Measurements from ENCODE around the gene EFCAB7.
"Not testable (repeated sequence)": the region's sequence is repeated elsewhere in the genome, so short reads cannot be mapped to it uniquely, and the experiment has no call there.

The EFCAB7 gene

DNA sequence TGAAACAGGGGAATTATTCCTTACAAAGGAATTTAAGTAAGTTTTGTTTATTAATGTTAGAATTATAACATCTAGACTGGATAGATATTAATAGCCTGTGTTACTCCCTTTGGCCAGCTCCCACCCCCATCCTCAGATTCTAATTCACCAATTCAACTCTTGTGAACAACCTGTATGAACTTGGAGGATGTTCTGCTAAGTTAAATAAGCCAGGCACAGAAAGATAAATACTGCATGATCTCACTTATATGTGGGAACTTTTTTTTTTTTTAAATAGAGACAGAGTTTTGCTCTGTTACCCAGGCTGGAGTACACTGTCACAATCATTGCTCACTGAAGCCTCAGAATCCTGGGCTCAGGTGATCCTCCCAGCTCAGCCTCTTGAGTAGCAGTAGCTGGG lies 32.2 kb downstream of the EFCAB7 start:
- no peak for DNase-seq (ENCODE audit: low read depth)

- peak; percentile 33 for DNase-seq (ENCODE audit: low read depth)
Measured at GRCh38 chr1:63557365-63557987, 34.2 kb downstream of the EFCAB7 start.

DNA sequence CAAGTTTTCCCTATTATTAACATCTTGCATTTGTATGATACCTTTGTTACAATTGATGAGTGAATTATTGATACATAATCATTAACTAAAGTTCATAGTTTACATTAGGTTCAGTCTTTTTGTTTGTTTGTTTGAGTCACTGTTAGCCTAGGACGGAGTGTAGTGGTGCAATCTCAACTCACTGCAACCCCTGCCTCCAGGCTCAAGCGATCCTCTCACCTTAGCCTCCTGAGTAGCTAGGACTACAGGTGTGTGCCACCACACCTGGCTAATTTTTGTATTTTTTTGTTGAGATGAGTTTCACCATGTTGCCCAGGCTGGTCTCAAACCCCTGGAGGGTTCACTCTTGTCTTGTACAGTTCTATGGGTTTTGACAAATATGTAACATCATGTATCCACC lies 36.0 kb downstream of the EFCAB7 start:
- DNase-seq (ENCODE audit: low read depth) = no peak

DNA sequence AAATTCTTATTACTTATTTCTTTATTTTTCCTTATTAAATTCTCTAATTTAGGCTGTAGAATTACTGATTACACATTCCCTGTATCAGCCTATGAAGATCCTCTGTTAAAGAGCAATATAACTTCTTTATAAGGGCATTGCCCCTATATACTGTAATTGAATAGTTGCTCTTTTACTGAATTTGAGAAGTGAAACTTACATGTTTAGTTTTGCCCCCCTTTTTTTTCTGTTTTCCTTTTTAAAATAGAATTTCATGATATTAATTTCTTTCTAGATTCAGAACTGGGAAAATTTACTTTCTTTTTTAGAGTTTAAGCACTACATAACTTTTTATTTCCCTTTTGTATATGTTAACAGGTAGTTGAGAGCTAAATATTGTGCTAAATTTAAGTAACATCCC lies 40.4 kb downstream of the EFCAB7 start:
- no peak for DNase-seq (ENCODE audit: low read depth)

GRCh38 chr1:63569068-63569467 lies 45.7 kb downstream of the EFCAB7 start:
- no peak for DNase-seq (ENCODE audit: low read depth)

DNA sequence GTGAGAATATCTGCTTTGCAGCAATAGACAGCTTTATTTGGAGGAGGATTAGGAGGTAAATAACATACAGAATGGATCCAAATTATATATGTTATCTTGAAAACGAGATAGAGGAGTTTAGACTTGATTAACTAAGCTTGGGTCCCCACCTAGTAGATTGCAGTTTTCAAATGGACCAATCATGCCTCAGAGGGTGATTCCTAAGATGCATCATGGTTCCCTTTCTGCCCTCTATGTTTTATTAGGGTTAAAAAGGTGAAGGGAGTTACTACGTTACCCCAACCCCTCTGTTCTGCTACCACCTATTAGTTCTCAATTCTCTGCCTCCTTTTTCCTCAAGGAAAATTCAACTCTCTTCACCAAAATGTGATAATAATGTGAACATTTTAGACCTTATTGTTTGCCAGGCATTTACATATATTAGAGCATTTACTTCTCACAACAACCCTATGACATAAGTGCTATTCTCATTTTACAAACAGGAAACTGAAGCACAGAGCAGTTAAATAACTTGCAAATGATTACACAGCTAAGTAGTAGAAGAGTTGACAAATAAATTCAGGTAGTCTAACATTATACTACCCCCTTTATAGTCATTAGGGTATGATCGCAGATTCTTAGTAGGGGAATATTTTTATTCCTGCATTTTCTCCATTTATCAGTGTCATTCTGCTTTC lies 46.5 kb downstream of the EFCAB7 start:
- no peak for DNase-seq (ENCODE audit: low read depth)

- DNase-seq (ENCODE audit: low read depth) = not testable (repeated sequence)
Measured at GRCh38 chr1:63572686-63573085, 49.4 kb downstream of the EFCAB7 start.

- DNase-seq (ENCODE audit: low read depth) = not testable (repeated sequence)
Measured at GRCh38 chr1:63574203-63574796, 51.0 kb downstream of the EFCAB7 start.

GRCh38 chr1:63575340-63575826 lies 52.1 kb downstream of the EFCAB7 start:
- peak; percentile 4 for DNase-seq (ENCODE audit: low read depth)

- DNase-seq (ENCODE audit: low read depth) = not testable (repeated sequence)
Measured at GRCh38 chr1:63586326-63586725, 63.0 kb downstream of the EFCAB7 start.

DNA sequence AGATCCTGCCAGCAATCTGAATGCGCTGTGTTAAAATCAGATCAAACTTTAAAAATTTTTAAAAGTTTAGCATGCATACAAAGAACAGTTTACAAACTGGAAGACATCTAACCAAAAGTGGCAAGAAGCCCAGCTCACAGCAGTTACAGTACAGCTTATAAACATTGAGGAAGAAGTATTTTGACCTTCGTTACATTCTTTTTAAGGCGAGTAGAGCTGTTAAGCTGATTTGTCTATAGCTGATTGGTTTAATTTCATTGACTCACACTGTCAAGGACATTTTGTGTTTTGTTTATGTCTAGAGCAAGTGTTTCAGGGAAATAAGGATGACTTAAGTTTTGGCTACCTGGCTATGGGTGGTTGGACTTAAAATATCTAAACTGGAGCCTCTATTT lies 66.8 kb downstream of the EFCAB7 start:
- peak; percentile 33 for DNase-seq (ENCODE audit: low read depth)

- no peak for DNase-seq (ENCODE audit: low read depth)
Measured at GRCh38 chr1:63592536-63593302, 69.4 kb downstream of the EFCAB7 start.

DNA sequence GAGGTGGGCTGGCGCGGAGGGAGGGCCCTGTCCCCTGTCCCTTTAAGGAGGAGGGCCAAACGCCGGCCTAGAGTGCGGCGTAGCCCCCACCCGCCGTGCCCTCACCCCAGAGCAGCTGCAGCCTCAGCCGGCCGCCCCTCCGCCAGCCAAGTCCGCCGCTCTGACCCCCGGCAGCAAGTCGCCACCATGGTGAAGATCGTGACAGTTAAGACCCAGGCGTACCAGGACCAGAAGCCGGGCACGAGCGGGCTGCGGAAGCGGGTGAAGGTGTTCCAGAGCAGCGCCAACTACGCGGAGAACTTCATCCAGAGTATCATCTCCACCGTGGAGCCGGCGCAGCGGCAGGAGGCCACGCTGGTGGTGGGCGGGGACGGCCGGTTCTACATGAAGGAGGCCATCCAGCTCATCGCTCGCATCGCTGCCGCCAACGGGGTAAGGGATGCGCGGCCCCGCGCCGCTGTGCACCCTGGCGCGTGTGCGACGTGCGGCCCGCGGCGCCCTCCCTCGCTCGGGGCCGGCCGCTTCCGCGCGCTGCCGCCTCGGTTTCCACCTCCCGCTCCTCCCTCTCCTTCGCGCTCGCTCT lies 70.1 kb downstream of the EFCAB7 start, which contains the start of gene PGM1:
PGM1 (plus strand) TSS at position 109 of the 583 bp plus-strand sequence; CDS start at position 187, 78 bp downstream.
- peak; percentile 79 for DNase-seq (ENCODE audit: low read depth)

DNA sequence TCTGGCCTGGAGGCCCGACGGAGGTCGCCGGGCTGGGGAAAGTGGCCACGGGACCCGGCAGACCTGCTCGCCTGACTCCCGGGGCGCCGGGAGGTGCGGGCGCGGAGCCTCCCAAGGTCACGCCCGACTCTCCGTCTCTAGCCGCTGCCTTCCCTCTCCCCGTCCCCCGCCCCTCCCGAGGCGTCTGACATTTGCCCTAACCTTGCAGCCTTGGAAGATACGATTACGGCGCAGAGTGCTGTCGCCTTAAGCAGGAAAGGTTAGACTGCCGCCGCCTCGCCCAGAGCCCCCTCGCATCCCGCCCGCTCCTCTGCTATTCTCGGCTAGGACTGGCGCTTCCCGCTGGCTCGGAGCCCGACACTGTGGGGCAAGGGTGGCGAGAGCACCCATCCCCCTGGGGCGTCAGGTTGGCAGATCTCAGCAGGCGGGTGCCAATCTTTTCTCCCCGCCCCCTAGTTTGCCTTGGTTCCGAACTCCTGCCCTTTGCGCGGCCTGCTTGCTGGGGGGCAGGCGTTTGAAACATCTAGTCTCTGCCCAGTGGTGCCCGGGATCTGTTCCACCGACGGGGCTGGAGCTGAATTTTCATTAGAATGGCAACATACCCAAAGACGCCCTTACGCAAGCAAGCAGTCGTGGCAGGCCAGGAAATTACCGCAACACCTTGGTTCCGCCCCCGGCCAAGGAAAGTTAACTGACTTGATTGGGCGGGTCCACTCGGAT lies 70.7 kb downstream of the EFCAB7 start:
- DNase-seq (ENCODE audit: low read depth) = peak; percentile 87

DNA sequence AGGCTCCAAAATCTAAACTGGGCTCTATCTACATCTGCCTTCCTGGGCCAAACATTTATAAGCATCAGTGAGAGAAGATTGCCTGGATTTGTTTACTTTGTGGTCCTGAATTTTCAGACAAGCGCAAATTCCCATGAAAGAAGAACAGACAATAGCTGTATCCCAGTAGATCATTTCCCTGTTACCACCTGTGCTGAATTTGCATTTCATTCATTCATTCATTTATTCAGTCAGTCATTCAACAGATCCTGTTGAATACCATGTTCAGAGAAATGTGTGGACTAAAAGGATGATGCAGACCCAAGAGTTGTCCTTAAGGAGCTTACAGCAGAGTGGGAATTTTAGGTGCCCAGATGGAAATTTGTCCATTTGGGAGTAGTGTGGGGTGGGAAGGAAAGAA lies 72.1 kb downstream of the EFCAB7 start:
- DNase-seq (ENCODE audit: low read depth) = no peak

DNA sequence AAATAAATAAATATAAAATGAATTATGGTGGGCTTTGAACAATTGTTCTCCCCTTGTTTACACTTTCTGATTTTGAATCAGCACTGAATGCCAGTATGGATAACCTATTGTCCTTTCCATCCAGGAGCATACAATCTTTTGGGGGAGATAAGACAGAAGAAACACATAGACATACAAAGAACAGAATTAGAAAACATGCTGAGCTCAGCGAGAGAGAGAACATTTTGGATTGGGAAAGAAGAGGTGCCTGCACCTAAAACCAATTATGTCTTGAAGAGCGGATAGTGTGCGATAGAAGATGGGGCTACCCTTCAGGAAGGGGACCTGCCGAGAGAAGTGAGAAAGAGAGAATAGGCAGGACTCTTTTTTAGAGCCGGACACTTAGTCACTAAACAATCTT lies 76.5 kb downstream of the EFCAB7 start:
- no peak for DNase-seq (ENCODE audit: low read depth)

GRCh38 chr1:63600248-63600647 lies 76.9 kb downstream of the EFCAB7 start:
- no peak for DNase-seq (ENCODE audit: low read depth)

- DNase-seq (ENCODE audit: low read depth) = peak; percentile 4
Measured at GRCh38 chr1:63601061-63601460, 77.7 kb downstream of the EFCAB7 start.

GRCh38 chr1:63601463-63601862 lies 78.1 kb downstream of the EFCAB7 start:
- DNase-seq (ENCODE audit: low read depth) = no peak

DNA sequence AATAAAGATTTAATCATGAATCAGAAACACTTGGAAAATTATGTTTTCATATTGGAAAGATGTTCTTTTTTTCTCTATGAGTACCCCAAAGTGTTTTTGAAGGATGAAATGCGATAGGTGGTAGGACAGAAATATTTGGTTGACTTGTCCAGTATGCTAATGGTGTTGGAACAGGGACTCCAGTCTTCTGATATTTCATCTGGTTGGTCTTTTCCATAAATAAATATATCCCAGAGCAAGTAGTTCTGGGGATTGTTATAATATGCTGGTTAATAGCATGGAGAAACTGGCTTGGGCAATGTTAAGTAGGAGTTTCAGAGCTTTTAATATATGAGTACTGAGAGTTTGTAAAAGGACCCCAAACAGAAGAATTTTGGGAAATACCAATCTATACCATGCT lies 78.6 kb downstream of the EFCAB7 start:
- DNase-seq (ENCODE audit: low read depth) = no peak

- no peak for DNase-seq (ENCODE audit: low read depth)
Measured at GRCh38 chr1:63602629-63603028, 79.3 kb downstream of the EFCAB7 start.
